ENCODE measurements around the gene PUM2. TPM values are rescaled to one million over a fixed set of nuclear protein-coding genes. Genes with fewer than 3 reads are reported as not detected.

The PUM2 gene
- total RNA-seq, 1 experiment from 2014 or later: 112 TPM

GRCh38 chr2:20200697-20201555 is 149.7 kb downstream of the PUM2 start:
- intact Hi-C loops (cut with micrococcal nuclease; ENCODE audit: unreplicated experiment): no loop called here
- no peaks in the 10 kb centered on the region for H3K27me3 ChIP-seq (replicated peaks; ENCODE audit: insufficient read depth, low read depth, low read length, poor library complexity)
- DNase-seq (ENCODE audit: low spot score): no peak
- BruUV-seq (replicated peaks): no TSS peak
- TF ChIP-seq EZH2 (IDR thresholded peaks at IDR 0.05; ENCODE audit: borderline replicate concordance, low read depth, low read length, poor library complexity, severe bottlenecking): no peak
- TF ChIP-seq, protein P1, sequence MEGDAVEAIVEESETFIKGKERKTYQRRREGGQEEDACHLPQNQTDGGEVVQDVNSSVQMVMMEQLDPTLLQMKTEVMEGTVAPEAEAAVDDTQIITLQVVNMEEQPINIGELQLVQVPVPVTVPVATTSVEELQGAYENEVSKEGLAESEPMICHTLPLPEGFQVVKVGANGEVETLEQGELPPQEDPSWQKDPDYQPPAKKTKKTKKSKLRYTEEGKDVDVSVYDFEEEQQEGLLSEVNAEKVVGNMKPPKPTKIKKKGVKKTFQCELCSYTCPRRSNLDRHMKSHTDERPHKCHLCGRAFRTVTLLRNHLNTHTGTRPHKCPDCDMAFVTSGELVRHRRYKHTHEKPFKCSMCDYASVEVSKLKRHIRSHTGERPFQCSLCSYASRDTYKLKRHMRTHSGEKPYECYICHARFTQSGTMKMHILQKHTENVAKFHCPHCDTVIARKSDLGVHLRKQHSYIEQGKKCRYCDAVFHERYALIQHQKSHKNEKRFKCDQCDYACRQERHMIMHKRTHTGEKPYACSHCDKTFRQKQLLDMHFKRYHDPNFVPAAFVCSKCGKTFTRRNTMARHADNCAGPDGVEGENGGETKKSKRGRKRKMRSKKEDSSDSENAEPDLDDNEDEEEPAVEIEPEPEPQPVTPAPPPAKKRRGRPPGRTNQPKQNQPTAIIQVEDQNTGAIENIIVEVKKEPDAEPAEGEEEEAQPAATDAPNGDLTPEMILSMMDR (conservative IDR thresholded peaks at IDR 0.05; ENCODE audit: low read depth, low read length): no peak
- H3K36me3 ChIP-seq (ENCODE audit: insufficient read depth, low read length, poor library complexity, severe bottlenecking): no peaks in the 10 kb centered on the region
- POLR2A ChIA-PET (ENCODE audit: low non-redundant PET): no interaction called here
- H3K4me3 ChIP-seq (ENCODE audit: low read depth, low read length, poor library complexity, severe bottlenecking): no peak overlapping the region
- no peaks in the 10 kb centered on the region for H3K4me1 ChIP-seq (ENCODE audit: insufficient read depth, low read length, poor library complexity, severe bottlenecking)
- no peaks in the 10 kb centered on the region for H3K9me3 ChIP-seq (ENCODE audit: low read depth, low read length, poor library complexity, severe bottlenecking)
- H3K27ac ChIP-seq (ENCODE audit: low read depth, low read length, poor library complexity, severe bottlenecking): no peak overlapping the region
- CTCF ChIA-PET: no interaction called here

GRCh38 chr2:20199633-20200270 is 150.9 kb downstream of the PUM2 start:
- TF ChIP-seq, protein P1 (conservative IDR thresholded peaks at IDR 0.05; ENCODE audit: low read depth, low read length): no peak
- no peak for TF ChIP-seq EZH2 (IDR thresholded peaks at IDR 0.05; ENCODE audit: borderline replicate concordance, low read depth, low read length, poor library complexity, severe bottlenecking)
- intact Hi-C loops (cut with micrococcal nuclease; ENCODE audit: unreplicated experiment): no loop called here
- Histone ChIP-seq H3K36me3 (ENCODE audit: insufficient read depth, low read length, poor library complexity, severe bottlenecking) (no peaks in the 10 kb centered on the region), H3K4me1 (ENCODE audit: insufficient read depth, low read length, poor library complexity, severe bottlenecking) (no peaks in the 10 kb centered on the region), H3K4me3 (ENCODE audit: low read depth, low read length, poor library complexity, severe bottlenecking) (no peak overlapping the region), H3K27ac (ENCODE audit: low read depth, low read length, poor library complexity, severe bottlenecking) (no peak overlapping the region), H3K27me3 (replicated peaks; ENCODE audit: insufficient read depth, low read depth, low read length, poor library complexity) (no peaks in the 10 kb centered on the region), H3K9me3 (ENCODE audit: low read depth, low read length, poor library complexity, severe bottlenecking) (no peaks in the 10 kb centered on the region)
- no peak for DNase-seq (ENCODE audit: low spot score)
- POLR2A ChIA-PET (ENCODE audit: low non-redundant PET): no interaction called here
- CTCF ChIA-PET: no interaction called here
- no TSS peak for BruUV-seq (replicated peaks)

DNA sequence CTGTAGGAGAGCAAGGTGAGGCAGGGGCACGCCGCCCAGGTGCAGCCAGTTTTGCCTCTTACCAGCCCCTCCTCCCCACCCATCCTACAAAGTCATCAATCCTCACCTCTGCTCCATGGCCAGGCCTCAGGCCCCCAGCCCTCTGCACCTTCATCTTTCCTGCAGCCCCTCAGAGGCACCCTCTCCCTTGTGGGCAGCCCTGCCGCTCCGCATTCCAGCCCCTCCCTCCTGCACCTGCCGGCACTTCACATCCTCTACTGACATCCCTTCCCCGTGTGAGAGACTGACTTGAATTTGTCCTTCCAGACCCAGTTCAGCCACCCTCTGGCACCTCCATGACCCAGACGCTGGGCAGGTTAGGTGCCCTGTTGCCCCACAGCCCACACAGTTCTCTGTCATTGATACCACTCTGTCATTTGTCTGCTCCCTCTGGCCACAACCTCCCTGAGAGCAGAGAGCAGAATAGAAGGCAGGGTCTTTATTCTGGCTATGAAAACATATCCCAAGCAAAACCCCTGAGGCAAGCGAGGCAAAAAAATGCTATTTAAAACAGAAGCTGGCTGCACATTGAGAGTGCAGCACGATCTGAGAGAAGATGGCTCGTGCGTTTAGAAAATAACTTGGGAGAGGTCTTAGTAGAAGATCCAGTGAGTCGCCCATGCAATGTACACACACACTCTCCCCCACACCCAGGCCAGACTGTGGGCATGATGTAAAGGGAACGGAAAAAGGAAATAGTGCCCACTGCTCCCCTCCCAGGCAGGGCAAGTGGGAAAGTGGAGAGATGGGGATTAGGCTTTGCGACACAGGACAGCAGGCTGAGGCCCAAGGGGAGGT is 151.6 kb downstream of the PUM2 start:
- no peaks in the 10 kb centered on the region for H3K9me3 ChIP-seq (ENCODE audit: low read depth, low read length, poor library complexity, severe bottlenecking)
- H3K27me3 ChIP-seq (replicated peaks; ENCODE audit: insufficient read depth, low read depth, low read length, poor library complexity): no peaks in the 10 kb centered on the region
- H3K36me3 ChIP-seq (ENCODE audit: insufficient read depth, low read length, poor library complexity, severe bottlenecking): no peaks in the 10 kb centered on the region
- TF ChIP-seq, protein P1 (conservative IDR thresholded peaks at IDR 0.05; ENCODE audit: low read depth, low read length): no peak
- no peak for TF ChIP-seq EZH2 (IDR thresholded peaks at IDR 0.05; ENCODE audit: borderline replicate concordance, low read depth, low read length, poor library complexity, severe bottlenecking)
- no TSS peak for BruUV-seq (replicated peaks)
- no peak overlapping the region for H3K27ac ChIP-seq (ENCODE audit: low read depth, low read length, poor library complexity, severe bottlenecking)
- CTCF ChIA-PET: no interaction called here
- H3K4me3 ChIP-seq (ENCODE audit: low read depth, low read length, poor library complexity, severe bottlenecking): no peak overlapping the region
- POLR2A ChIA-PET (ENCODE audit: low non-redundant PET): no interaction called here
- H3K4me1 ChIP-seq (ENCODE audit: insufficient read depth, low read length, poor library complexity, severe bottlenecking): no peaks in the 10 kb centered on the region
- intact Hi-C loops (cut with micrococcal nuclease; ENCODE audit: unreplicated experiment): no loop called here
- DNase-seq (ENCODE audit: low spot score): no peak

Measured in A673 (cell line).